Stimulated activated naive CD8-positive, alpha-beta T cell treated with anti-CD3 and anti-CD28 coated beads, Interleukin-15, amount 100 ng/mL, for 72 hours (primary cell): ENCODE data around the gene GNAI3.

ENCODE experiments used
- ATAC-seq: fragments of 150-1000 bp; cut with Tn5 transposase; 2 replicates; pipeline ENCODE4 v1.10.0; 2021; ENCODE audit warnings: mild to moderate bottlenecking, moderate library complexity
- DNase-seq, 2 donors: peaks; one replicate each; pipeline ENCODE4 v3.0.0; 2021 to 2022
- H3K27ac Mint-ChIP-seq, 2 donors: one replicate each; pipeline ENCODE4 v1.8.0; 2022; ENCODE audit warnings: mild to moderate bottlenecking in 2 of 2, mixed read lengths in 2 of 2, moderate library complexity in 2 of 2
- H3K27me3 Mint-ChIP-seq: one replicate; pipeline ENCODE4 v1.8.0; 2022; ENCODE audit warnings: mixed read lengths
- H3K4me1 Mint-ChIP-seq: one replicate; pipeline ENCODE4 v1.8.0; 2022; ENCODE audit warnings: mild to moderate bottlenecking, mixed read lengths
- H3K4me3 Mint-ChIP-seq, 2 donors: one replicate each; pipeline ENCODE4 v1.8.0; 2022; ENCODE audit warnings: mild to moderate bottlenecking in 2 of 2, mixed read lengths in 2 of 2, moderate library complexity in 1 of 2
- H3K9me3 Mint-ChIP-seq, 2 donors: one replicate each; pipeline ENCODE4 v1.8.0; 2022; ENCODE audit warnings: mixed read lengths in 2 of 2

The GNAI3 gene

DNA sequence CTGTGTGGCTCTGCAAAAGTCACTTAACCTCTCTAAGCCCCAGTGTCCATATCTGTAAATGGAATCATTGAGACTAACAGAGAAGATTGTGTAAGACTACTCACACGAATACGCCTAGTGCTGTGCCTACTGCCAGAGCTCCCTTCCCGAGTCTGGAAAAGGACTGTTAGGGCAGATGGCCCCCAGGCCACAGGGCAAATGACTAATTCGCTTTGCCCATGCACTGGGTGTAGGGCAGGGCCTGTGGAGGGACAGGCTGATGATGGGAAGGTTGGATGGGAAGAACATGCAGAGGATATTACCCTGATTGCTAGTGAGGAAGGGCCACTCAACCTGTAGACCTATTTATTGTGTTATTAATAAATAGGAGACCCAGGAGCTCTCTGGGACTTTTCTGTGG lies 12.9 kb upstream of the GNAI3 start:
- no peak for ATAC-seq
- no peak overlapping the region for H3K27ac Mint-ChIP-seq
- H3K4me3 Mint-ChIP-seq = no peak overlapping the region
- H3K4me1 Mint-ChIP-seq = peaks cover 25% of the 10 kb centered on the region
- no peak for DNase-seq
- H3K9me3 Mint-ChIP-seq = no peaks in the 10 kb centered on the region
- no peaks in the 10 kb centered on the region for H3K27me3 Mint-ChIP-seq

DNA sequence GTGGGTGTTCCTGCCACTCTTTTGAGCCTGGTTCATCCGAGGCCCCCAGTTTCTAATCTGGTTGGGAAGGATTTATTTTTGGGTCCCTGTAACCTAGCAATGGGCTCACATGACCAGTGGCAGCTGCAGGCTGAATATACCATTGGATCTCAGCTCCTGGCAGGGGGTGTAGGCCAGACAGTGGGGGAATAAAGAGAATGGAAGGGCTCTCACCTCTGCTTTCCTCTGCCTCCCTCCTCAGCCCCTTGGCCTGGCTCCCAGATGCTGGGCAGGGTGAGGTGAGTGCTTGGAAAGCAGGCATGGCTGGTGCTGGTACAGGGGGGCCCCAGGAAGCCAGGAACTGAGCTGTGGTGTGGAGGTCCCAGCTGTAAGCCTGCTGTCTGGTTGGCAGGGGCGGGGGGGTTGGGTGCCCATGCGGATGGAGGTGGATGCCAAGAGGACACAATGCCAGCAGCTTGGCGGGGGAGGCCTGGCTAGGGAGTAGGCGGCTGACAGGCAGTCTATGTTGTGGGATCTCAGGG lies 12.4 kb upstream of the GNAI3 start:
- Mint-ChIP-seq H3K4me3 (no peak overlapping the region), H3K27me3 (no peaks in the 10 kb centered on the region), H3K9me3 (no peaks in the 10 kb centered on the region), H3K27ac (peak overlapping the region in 1 of 2 donors; percentile 64), H3K4me1 (peaks cover 19% of the 10 kb centered on the region)
- DNase-seq (no peak), ATAC-seq (no peak)

DNA sequence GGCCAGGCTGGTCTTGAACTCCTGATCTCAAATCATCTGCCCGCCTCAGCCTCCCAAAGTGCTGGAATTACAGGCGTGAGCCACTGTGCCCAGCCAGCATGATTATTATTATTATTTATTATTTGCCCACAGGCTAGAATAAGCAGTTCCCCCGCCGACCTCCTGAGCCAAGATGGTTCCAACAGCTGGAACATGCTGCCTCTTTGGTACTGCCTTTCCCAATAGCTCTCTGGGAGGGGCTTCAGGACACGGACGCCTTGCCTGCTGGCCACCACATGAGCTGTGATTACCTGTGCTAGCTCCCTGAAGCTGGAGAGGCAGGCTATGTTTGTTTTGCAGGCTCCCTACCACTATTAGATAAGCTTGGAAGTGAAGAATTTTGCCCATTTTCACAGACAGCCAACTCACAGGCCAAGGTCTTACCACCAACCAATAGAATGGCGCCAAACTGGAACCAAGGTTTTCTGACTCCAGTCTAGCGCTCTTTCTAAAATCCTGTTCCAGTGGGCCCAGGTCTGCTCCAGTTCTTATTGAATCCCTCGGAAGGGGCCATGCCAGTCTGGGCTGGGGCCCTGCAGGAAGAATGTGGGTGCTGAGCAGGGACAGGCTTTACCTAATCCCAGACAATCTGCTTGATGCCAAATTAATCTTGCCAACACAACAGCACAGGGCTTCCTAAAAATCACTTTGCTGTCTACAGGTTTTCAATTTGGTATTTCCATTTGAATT lies 10.8 kb upstream of the GNAI3 start:
- H3K27me3 Mint-ChIP-seq = no peaks in the 10 kb centered on the region
- no peak for DNase-seq
- no peaks in the 10 kb centered on the region for H3K9me3 Mint-ChIP-seq
- no peak for ATAC-seq
- H3K4me1 Mint-ChIP-seq = peaks cover 4% of the 10 kb centered on the region
- H3K4me3 Mint-ChIP-seq = no peak overlapping the region
- H3K27ac Mint-ChIP-seq = no peak overlapping the region

DNA sequence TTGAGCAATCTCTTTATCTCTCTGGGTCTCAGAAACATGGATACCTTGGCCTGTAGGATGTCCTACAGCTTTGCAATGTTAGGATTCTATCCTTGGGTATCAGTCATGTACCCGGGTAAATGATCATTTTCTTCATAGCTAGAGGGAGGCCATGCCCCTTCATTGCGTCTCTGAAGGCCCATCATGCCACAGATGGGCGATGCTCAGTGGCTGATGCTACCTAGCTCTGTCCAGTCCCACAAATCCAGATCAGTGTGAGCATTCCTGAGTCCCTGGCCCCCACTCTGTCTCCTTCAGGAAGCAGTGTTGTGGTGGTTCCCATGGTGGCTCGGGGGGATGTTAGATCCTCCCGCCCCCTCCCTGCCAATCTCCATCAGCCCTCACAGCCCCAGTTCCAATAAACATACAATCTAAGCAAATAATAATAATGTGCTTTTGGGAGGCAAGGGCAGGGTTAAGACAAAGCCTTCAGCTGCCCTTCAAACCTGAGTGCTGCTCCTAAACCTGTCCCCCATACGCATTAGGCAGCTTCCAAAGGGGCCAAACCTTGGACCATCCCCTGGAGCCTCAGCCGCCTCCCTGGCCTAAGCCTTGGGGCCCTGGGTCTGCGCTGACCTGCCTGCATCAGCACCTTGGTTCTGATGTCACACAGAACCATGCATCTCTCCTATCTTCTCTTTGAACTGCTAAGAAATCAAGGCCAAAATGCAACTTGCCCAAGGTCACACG lies 9.4 kb upstream of the GNAI3 start:
- ATAC-seq (no peak), DNase-seq (no peak)
- Mint-ChIP-seq H3K27ac (peak overlapping the region in 1 of 2 donors; percentile 36), H3K27me3 (no peaks in the 10 kb centered on the region), H3K4me3 (no peak overlapping the region), H3K4me1 (no peaks in the 10 kb centered on the region), H3K9me3 (no peaks in the 10 kb centered on the region)

DNA sequence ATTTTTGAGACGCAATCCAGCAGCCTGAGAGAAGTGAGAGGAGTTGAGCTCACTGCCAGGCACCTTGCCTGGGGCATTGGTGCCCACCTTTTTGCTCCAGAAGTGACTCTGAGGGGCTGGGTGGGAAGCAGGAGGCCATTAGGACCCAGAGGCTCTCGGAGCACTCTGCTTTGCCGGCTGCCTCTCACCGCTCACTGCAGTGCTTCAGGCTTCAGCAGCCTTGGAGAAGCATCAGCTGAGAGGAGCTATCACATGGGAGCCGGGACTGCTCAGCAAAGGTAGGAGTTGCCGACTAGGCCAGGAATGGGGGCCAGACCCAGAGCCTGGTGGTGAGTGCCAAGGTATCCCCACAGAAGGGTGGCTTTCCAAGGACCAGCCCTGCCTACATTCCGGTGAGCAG lies 8.7 kb upstream of the GNAI3 start, which contains the start of gene GPR61:
GPR61 (plus strand) TSS at position 197 of the 400 bp plus-strand sequence. CDS start 3,151 bp downstream, outside the sequence.
- no peak for DNase-seq
- no peak for ATAC-seq
- Mint-ChIP-seq H3K4me3 (no peak within 1 kb of the TSS), H3K27me3 (no peaks in the 10 kb centered on the region), H3K27ac (peak within 1 kb of the TSS in 1 of 2 donors; percentile 36), H3K9me3 (no peaks in the 10 kb centered on the region), H3K4me1 (no peaks in the 10 kb centered on the region)

DNA sequence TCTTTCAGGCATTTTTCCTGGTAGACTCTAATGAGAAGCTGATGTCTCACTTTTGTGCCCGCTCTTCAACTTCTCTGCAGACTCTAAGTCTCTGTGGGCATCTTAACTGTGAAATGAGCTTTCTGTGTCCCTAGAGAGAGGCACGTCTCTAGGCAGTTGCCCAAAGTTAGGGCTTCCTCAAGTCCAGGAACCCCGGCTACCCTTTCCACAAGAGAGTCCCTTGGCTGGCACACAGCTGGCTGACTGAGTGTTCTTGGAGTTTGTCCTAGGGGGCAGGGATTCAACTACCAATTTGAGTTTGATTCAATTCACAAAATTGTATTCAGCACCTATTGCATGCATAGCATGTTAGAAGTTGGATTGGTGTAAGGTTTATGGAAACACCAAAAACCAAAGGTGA lies 7.3 kb upstream of the GNAI3 start:
- peaks cover 3% of the 10 kb centered on the region for H3K4me1 Mint-ChIP-seq
- no peak for ATAC-seq

DNA sequence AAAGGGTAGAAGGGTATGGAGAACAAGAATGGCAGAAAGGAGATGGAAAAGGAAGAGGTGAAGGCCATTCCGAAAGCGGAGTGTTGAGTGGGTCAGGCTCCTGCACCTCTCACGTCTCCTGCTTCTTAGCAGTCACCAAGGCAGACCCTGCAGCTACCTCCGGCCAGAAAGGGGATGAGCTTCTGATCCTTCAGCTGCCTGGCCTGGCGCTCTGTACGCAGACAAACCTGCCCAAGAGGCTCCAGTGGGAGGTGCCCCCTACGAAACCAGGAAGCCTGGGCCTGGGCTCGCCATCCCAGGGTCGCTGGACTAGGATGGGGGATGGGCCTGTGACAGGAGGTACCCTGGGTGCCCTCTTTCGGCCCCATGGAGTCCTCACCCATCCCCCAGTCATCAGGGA lies 5.8 kb upstream of the GNAI3 start:
- Mint-ChIP-seq H3K9me3 (no peaks in the 10 kb centered on the region), H3K4me1 (peaks cover 14% of the 10 kb centered on the region), H3K27me3 (no peaks in the 10 kb centered on the region), H3K27ac (no peak overlapping the region), H3K4me3 (no peak overlapping the region)
- DNase-seq (no peak), ATAC-seq (no peak)

More for the DNA sequence above, 7.3 kb upstream of the GNAI3 start:
- Mint-ChIP-seq H3K9me3 (no peaks in the 10 kb centered on the region), H3K4me3 (no peak overlapping the region), H3K27me3 (no peaks in the 10 kb centered on the region), H3K27ac (no peak overlapping the region)
- no peak for DNase-seq

DNA sequence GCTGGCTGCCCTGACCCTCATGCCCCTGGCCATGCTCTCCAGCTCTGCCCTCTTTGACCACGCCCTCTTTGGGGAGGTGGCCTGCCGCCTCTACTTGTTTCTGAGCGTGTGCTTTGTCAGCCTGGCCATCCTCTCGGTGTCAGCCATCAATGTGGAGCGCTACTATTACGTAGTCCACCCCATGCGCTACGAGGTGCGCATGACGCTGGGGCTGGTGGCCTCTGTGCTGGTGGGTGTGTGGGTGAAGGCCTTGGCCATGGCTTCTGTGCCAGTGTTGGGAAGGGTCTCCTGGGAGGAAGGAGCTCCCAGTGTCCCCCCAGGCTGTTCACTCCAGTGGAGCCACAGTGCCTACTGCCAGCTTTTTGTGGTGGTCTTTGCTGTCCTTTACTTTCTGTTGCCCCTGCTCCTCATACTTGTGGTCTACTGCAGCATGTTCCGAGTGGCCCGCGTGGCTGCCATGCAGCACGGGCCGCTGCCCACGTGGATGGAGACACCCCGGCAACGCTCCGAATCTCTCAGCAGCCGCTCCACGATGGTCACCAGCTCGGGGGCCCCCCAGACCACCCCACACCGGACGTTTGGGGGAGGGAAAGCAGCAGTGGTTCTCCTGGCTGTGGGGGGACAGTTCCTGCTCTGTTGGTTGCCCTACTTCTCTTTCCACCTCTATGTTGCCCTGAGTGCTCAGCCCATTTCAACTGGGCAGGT lies 5.0 kb upstream of the GNAI3 start:
- Mint-ChIP-seq H3K27ac (no peak overlapping the region), H3K27me3 (no peaks in the 10 kb centered on the region), H3K4me1 (peaks cover 14% of the 10 kb centered on the region), H3K4me3 (no peak overlapping the region), H3K9me3 (no peaks in the 10 kb centered on the region)
- DNase-seq (no peak), ATAC-seq (no peak)

DNA sequence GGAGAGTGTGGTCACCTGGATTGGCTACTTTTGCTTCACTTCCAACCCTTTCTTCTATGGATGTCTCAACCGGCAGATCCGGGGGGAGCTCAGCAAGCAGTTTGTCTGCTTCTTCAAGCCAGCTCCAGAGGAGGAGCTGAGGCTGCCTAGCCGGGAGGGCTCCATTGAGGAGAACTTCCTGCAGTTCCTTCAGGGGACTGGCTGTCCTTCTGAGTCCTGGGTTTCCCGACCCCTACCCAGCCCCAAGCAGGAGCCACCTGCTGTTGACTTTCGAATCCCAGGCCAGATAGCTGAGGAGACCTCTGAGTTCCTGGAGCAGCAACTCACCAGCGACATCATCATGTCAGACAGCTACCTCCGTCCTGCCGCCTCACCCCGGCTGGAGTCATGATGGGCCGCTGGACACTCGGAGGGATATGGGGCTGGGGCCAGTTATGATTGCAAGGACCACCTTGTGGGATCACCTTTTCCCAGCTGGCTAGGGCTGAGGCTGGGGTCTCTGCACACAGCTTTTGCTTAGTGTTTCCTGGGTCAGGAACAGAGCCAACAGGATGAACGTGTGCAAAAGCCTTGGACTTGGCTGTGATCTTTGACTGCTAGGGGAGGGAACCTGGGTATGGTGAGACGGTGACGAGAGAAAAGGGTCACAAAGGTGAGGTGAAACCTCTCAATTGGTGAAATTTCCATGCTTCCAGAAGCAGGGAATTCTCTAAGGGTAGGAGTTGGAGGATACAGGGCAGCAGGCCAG lies 4.3 kb upstream of the GNAI3 start:
- Mint-ChIP-seq H3K4me1 (peaks cover 17% of the 10 kb centered on the region), H3K27me3 (no peaks in the 10 kb centered on the region), H3K27ac (no peak overlapping the region), H3K4me3 (no peak overlapping the region), H3K9me3 (no peaks in the 10 kb centered on the region)
- DNase-seq = no peak
- ATAC-seq = no peak

DNA sequence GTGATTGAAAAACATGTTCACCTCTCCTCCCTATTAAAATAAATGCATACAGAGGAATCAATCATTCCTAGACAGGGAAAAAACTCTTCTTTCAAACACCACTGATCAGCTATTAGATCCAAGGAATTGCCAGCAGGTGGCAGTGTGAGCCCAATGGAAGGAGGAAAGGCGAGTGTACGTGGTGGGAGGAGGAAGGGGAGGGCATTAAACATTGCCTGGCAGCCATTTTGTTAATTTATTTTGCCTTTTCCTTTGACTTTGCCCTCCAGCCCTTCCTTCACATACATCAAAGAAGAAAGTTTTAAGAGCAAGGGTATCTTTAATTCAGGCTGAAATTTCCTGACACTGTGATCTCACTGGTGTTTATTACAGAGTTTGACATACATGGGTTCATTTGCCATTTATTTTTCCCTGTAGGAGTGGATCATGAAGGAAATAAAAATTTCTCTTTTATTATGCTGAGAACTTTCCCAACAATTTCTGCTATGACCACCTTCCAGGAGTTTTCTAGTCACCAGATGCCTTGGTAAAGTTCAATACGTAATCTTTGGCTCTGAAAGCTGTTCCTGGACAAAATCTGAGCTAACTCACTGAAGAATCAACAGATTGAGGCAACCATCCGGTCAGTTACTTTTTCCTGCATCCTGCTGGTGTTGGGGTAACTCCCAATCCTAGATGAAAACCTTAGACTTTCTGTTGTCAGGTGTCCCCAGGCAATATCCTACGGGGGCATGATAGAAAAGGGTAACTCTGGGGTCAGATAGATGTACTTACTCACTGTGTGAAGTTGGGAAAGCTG lies 1.9 kb upstream of the GNAI3 start:
- H3K27me3 Mint-ChIP-seq = no peaks in the 10 kb centered on the region
- peak overlapping the region; percentile 83 to 88 for H3K27ac Mint-ChIP-seq
- H3K4me3 Mint-ChIP-seq = peak overlapping the region; percentile 98 to 99
- peak; percentile 52 for ATAC-seq
- no peaks in the 10 kb centered on the region for H3K9me3 Mint-ChIP-seq
- H3K4me1 Mint-ChIP-seq = peaks cover 37% of the 10 kb centered on the region
- peak; percentile 80 to 85 for DNase-seq

DNA sequence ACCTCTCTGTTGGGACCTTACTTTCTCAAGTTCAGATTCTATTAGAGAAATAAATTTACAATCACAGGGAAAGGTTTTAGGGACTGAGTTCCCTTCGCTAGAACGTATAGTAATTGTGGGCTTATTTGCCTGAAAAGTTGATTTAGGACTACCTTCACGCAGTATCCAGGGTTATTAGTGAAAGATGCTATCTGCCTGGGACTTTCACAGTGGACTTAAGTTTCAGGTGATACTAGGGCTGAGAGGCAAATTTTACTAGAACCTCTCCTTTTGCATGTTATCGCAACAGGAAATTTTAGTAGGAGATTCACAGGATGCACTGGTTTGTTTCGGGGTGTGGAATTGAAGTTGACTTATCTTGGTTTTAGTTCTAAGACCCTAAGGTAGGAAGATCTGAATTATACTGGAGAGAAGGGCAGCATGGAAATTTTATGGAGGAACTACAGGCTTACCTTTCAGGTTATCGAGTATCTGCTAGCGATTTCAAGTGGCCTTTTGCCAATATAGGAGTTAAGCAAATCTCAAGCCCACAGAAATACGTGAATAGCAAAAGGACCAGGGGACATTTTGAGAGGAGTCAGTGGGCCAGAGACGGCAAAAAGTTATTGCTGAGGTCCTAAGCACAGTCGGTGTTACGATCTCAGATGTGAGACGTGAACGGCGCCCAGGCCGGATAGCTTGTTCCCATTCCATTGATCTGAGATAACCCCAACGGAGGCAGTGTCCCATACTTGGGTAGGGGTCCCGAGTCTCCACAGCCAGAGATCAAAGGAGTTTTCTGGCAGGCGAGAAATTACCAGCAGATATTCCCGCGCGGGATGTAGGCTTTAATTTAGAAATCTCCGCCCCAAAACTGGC lies 723 bp upstream of the GNAI3 start:
- H3K27me3 Mint-ChIP-seq = no peaks in the 10 kb centered on the region
- ATAC-seq (peak; percentile 44), DNase-seq (peak in 1 of 2 donors; percentile 20)
- peak overlapping the region; percentile 97 to 98 for H3K27ac Mint-ChIP-seq
- no peaks in the 10 kb centered on the region for H3K9me3 Mint-ChIP-seq
- H3K4me1 Mint-ChIP-seq = peaks cover 42% of the 10 kb centered on the region
- peak overlapping the region; percentile 98 to 99 for H3K4me3 Mint-ChIP-seq

DNA sequence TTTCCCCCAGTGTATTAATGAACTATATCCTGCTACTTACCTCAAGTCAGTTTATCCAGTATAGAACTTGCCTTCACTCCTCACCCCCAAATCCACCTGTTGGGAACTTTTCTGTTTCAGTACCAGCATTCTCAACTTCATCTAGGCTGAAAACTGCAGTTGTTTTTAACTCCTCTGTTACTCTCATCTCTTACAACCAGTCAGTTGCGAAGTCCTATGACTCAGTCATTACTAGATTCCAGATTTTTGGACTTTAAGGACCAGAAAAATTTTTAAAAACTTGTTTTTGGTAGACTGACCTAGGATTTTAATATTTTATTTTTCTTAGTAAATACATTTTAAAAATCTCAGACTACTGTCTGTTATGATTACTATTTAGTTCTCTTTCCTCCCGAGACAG lies 8.1 kb downstream of the GNAI3 start:
- no peak for DNase-seq
- Mint-ChIP-seq H3K27ac (no peak overlapping the region), H3K27me3 (no peaks in the 10 kb centered on the region), H3K4me3 (no peak overlapping the region), H3K9me3 (no peaks in the 10 kb centered on the region), H3K4me1 (peaks cover 69% of the 10 kb centered on the region)
- ATAC-seq = no peak

DNA sequence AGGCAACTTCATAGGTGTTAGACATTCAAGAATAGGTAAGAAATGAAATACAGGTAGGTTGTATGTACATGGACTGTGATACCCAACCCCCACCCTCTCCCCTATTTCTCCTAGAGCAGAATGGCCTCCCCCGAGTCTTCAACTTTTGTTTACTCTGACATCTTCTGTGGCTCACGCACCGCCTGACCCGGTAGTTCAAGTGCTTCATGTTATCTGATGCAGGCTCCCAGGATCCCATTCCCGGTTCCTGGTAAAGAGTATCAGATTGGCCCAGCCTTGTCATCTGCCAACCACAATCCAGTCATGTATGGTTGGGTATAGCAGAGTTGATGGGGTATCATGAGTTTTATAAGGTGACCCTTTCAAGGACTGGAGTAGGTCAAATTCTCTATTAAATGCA lies 9.1 kb downstream of the GNAI3 start:
- ATAC-seq = no peak
- Mint-ChIP-seq H3K4me1 (peaks cover 70% of the 10 kb centered on the region), H3K27me3 (no peaks in the 10 kb centered on the region)

DNA sequence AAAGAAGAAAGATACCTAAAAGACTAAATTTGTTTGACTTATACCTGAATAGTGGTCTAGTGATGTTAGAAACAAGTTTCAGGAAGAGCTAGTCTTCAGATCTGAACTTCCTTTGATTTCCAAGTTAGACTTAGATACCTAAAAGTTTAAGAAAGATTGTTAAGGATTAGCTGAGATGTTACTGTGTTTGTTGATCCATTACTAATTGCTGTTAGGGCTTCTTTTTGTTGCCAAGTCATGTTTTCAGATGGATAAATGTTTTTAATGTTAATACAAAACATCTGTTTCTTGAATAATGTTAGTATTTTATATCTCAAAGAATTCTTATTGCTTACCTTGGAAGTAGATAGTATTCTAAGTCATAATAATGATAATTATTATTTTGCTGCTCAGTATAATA lies 11.6 kb downstream of the GNAI3 start:
- DNase-seq = no peak
- no peak overlapping the region for H3K27ac Mint-ChIP-seq
- no peak overlapping the region for H3K4me3 Mint-ChIP-seq
- H3K27me3 Mint-ChIP-seq = no peaks in the 10 kb centered on the region
- ATAC-seq = no peak
- no peaks in the 10 kb centered on the region for H3K9me3 Mint-ChIP-seq
- H3K4me1 Mint-ChIP-seq = peaks cover 61% of the 10 kb centered on the region

More for the DNA sequence above, 9.1 kb downstream of the GNAI3 start:
- Mint-ChIP-seq H3K27ac (peak overlapping the region in 1 of 2 donors; percentile 90), H3K9me3 (no peaks in the 10 kb centered on the region), H3K4me3 (no peak overlapping the region)
- no peak for DNase-seq
